Glutamatergic neuron (in vitro differentiated cells): ENCODE results near the gene NRTN. TPM values are rescaled to one million over a fixed set of nuclear protein-coding genes. Genes with fewer than 3 reads are reported as not detected.
"Not testable (repeated sequence)": the region's sequence is repeated elsewhere in the genome, so short reads cannot be mapped to it uniquely, and the experiment has no call there.

ENCODE experiments used
- DNase-seq: peaks from one replicate; pipeline ENCODE4 v3.0.0; 2022
- H3K27ac Mint-ChIP-seq: one replicate; pipeline ENCODE4 v1.8.0; 2020; ENCODE audit warnings: mild to moderate bottlenecking, mixed read lengths, inconsistent platforms; ENCODE audit not compliant: unreplicated experiment
- H3K27me3 Mint-ChIP-seq: one replicate; pipeline ENCODE4 v1.8.0; 2020; ENCODE audit warnings: mild to moderate bottlenecking, moderate library complexity, mixed read lengths, inconsistent platforms; ENCODE audit not compliant: unreplicated experiment
- H3K36me3 Mint-ChIP-seq: one replicate; pipeline ENCODE4 v1.8.0; 2020; ENCODE audit warnings: mild to moderate bottlenecking, mixed read lengths, inconsistent platforms; ENCODE audit not compliant: unreplicated experiment
- H3K4me1 Mint-ChIP-seq: one replicate; pipeline ENCODE4 v1.8.0; 2020; ENCODE audit warnings: mild to moderate bottlenecking, low read depth, mixed read lengths, inconsistent platforms; ENCODE audit not compliant: unreplicated experiment
- H3K4me3 Mint-ChIP-seq: one replicate; pipeline ENCODE4 v1.8.0; 2020; ENCODE audit warnings: mild to moderate bottlenecking, mixed read lengths, inconsistent platforms; ENCODE audit not compliant: unreplicated experiment
- H3K9me3 Mint-ChIP-seq: one replicate; pipeline ENCODE4 v1.8.0; 2020; ENCODE audit warnings: mild to moderate bottlenecking, moderate library complexity, mixed read lengths, inconsistent platforms; ENCODE audit not compliant: unreplicated experiment
- CTCF ChIP-seq: fragments of 200-600 bp; sonication (generic); IDR thresholded peaks from one replicate; pipeline ENCODE4 v1.5.0; 2021; ENCODE audit not compliant: partially characterized antibody, unreplicated experiment
- total RNA-seq: library from RNA; stranded (reverse); fragmentation: NEBNext Ultra II Directional; extraction: Animal tissue kit (Norgen Biotek cat#: 25700); gene quantifications from one replicate; pipeline ENCODE4 v1.2.1, GENCODE V29; 2021; ENCODE audit not compliant: unreplicated experiment

The NRTN gene
- total RNA-seq, 1 donor from 2014 or later, result 1.2 TPM

GRCh38 chr19:5832527-5833216, 27.8 kb downstream of the NRTN start:
- H3K4me1 Mint-ChIP-seq, result no peaks in the 10 kb centered on the region
- peaks cover 8% of the 10 kb centered on the region for H3K27me3 Mint-ChIP-seq
- no peak for TF ChIP-seq CTCF
- DNase-seq, result no peak
- peaks cover 5% of the 10 kb centered on the region for H3K9me3 Mint-ChIP-seq
- no peaks in the 10 kb centered on the region for H3K36me3 Mint-ChIP-seq
- no peak overlapping the region for H3K4me3 Mint-ChIP-seq
- H3K27ac Mint-ChIP-seq, result no peak overlapping the region

GRCh38 chr19:5837761-5838352, 33.0 kb downstream of the NRTN start:
- Mint-ChIP-seq H3K36me3 (no peaks in the 10 kb centered on the region), H3K4me1 (no peaks in the 10 kb centered on the region), H3K4me3 (no peak overlapping the region), H3K9me3 (no peaks in the 10 kb centered on the region), H3K27me3 (peaks cover 2% of the 10 kb centered on the region), H3K27ac (no peak overlapping the region)
- TF ChIP-seq CTCF, result no peak
- no peak for DNase-seq

DNA sequence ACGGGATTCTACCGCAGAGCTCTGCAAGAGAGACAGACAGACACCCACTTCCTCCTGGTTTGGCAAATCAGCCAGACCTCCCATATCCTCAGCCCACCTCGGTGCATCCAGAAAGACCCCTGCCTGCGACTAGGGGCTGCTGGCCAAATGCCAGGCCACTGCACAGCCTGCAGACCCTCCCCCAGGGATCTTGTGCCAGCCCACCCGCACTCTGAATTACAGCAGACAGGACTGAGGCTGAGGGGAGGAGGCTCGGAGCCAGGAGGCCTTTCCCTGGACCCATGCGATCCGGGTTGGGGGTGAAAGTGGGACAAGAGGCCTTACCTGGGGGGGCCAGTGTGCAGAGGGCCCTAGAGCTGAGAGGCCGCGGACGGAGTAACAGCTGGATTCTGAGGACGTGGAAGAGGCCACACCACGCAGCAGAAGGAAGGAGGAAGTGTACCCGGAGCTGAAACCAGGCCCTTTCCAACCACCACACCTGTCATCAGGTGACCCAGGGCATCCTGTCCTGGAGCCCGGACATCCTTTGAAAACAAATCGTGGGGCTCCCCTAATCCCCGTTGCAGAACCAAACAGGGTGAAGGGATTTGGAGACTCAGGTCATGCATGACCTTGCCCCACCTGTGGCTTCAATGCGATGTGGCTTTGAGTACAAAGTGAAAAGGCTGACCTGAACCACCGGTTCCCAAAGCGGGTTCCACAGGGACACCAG, 33.6 kb downstream of the NRTN start:
- no peaks in the 10 kb centered on the region for H3K36me3 Mint-ChIP-seq
- H3K9me3 Mint-ChIP-seq, result no peaks in the 10 kb centered on the region

DNA sequence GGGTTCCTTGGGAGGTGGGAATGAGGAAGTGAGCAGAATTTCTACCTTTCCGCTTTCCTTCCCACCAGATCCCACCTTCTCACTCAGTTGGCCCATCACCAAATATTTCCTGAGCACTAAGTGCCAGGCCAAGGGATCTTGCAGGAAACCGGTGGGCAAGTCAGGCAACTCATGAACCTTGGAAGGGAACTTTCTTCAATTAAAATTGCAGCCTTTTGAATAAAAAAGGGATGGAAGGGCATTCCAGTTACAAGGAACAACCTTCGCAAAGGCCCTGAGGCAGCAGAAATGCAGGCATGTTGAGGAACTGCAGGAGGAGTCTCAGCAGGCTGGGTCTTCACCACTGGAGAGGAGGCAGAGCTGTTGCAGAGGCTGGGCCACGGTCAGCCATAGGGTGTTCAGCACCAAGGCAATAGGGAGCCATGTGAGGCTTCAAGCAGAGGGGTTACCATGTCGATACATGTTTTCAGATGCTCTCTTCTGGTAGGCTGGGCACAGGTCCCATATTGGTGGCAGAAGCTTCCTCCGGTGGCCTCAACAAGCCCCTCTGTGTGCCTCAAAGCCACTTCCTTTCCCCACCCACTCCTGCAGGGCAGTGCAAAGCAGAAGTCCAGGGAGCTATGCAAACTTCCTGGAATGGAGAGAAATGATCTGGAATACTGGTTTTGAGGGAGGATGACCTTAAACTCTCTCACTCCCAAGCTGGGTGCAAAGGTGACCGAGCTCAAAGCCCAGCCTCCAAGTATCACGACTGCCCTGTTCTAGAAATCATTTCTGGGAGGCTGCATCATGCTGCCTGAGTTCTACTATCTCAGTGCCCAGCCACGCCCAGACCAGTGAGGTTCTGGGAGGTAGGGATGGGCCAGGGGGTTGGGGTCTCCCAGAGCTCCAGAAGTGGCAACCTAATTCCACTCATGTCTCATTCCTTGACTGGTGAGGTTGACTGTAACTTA, 34.5 kb downstream of the NRTN start, which contains the start of gene FUT6:
Gene FUT6 (minus strand): TSS at position 638 of the 953 bp plus-strand sequence. CDS start 7,135 bp downstream, outside the sequence.
- no peaks in the 10 kb centered on the region for H3K4me1 Mint-ChIP-seq
- H3K27me3 Mint-ChIP-seq, result no peaks in the 10 kb centered on the region
- H3K36me3 Mint-ChIP-seq, result no peaks in the 10 kb centered on the region
- H3K4me3 Mint-ChIP-seq, result no peak within 1 kb of the TSS
- DNase-seq, result no peak
- H3K9me3 Mint-ChIP-seq, result no peaks in the 10 kb centered on the region
- no peak for TF ChIP-seq CTCF
- H3K27ac Mint-ChIP-seq, result no peak within 1 kb of the TSS

More for the DNA sequence above, 33.6 kb downstream of the NRTN start:
- no peak for DNase-seq
- Mint-ChIP-seq H3K27me3 (peaks cover 2% of the 10 kb centered on the region), H3K27ac (no peak overlapping the region), H3K4me3 (no peak overlapping the region), H3K4me1 (no peaks in the 10 kb centered on the region)
- TF ChIP-seq CTCF, result no peak

DNA sequence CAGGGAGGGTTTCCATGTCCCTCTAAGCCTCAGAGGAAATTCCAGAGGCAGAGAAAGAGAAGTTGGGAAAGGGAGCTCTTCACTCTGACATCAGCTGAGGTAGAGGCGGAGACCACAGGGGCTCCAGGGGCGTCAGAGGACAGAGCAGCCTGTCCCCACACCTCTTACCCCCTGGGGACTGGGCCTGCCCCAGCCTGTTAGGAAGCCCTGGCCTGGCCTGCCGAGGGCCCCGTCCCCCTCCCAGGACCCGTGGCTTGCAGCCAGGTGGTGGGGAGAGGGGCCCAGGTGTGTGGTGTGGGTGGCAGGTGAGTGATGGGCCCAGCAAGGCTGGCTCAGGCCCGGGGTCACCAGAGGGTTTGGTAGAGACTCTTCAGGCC, 36.9 kb downstream of the NRTN start:
- not testable (repeated sequence) for H3K27ac Mint-ChIP-seq, H3K27me3 Mint-ChIP-seq, H3K4me1 Mint-ChIP-seq, DNase-seq, H3K36me3 Mint-ChIP-seq, H3K4me3 Mint-ChIP-seq, H3K9me3 Mint-ChIP-seq
